GM12801 (cell line): ENCODE measurements around the gene SETD7.

Experiments
- CTCF ChIP-seq: IDR thresholded peaks from one replicate; pipeline ENCODE4 v1.5.1; 2011; ENCODE audit warnings: control low read depth; ENCODE audit not compliant: insufficient read length; ENCODE audit errors: extremely low read depth

SETD7 gene

GRCh38 chr4:139451997-139452396 is 104.0 kb downstream of the SETD7 start:
- TF ChIP-seq CTCF: no peak

GRCh38 chr4:139450586-139450985 is 105.4 kb downstream of the SETD7 start:
- TF ChIP-seq CTCF: no peak
